Thymus (tissue), 11 donors: ENCODE results near the gene EML4. TPM values are rescaled to one million over a fixed set of nuclear protein-coding genes. Genes with fewer than 3 reads are reported as not detected.
"Not testable (repeated sequence)": the region's sequence is repeated elsewhere in the genome, so short reads cannot be mapped to it uniquely, and the experiment has no call there.

Source experiments
- DNase-seq, 9 donors: peaks; one replicate each; pipeline ENCODE4 v3.0.0-alpha.2; 2013; ENCODE audit warnings: low spot score in 9 of 9, low read depth in 6 of 9, missing footprints in 1 of 9
- H3K27ac ChIP-seq, 2 donors: one replicate each; pipeline ENCODE4 v1.5.1; 2013; ENCODE audit warnings: control low read depth in 1 of 2, low read depth in 1 of 2, low read length in 1 of 2, mild to moderate bottlenecking in 1 of 2, moderate library complexity in 1 of 2
- H3K27me3 ChIP-seq, 2 donors: one replicate each; pipeline ENCODE4 v1.5.1; 2013; ENCODE audit warnings: low read length in 1 of 2; ENCODE audit not compliant: control insufficient read depth in 2 of 2, insufficient read depth in 1 of 2
- H3K36me3 ChIP-seq, 2 donors: one replicate each; pipeline ENCODE4 v1.5.1; 2013; ENCODE audit warnings: low read length in 1 of 2, mild to moderate bottlenecking in 1 of 2, moderate library complexity in 1 of 2; ENCODE audit not compliant: control insufficient read depth in 2 of 2, insufficient read depth in 2 of 2
- H3K4me1 ChIP-seq, 2 donors: one replicate each; pipeline ENCODE4 v1.5.1; 2013; ENCODE audit warnings: low read length in 2 of 2; ENCODE audit not compliant: control insufficient read depth in 2 of 2, insufficient read depth in 2 of 2
- H3K4me3 ChIP-seq, 2 donors: one replicate each; pipeline ENCODE4 v1.5.1; 2013; ENCODE audit warnings: low read length in 2 of 2, control low read depth in 1 of 2, mild to moderate bottlenecking in 1 of 2
- H3K9me3 ChIP-seq, 2 donors: one replicate each; pipeline ENCODE4 v1.5.1; 2013; ENCODE audit warnings: low read length in 1 of 2, mild to moderate bottlenecking in 1 of 2; ENCODE audit not compliant: control insufficient read depth in 2 of 2, insufficient read depth in 1 of 2
- WGBS: extraction: QIAGEN DNeasy Blood & Tissue Kit; methylation state at CpG from one replicate; pipeline ENCODE4 v1.1.7; 2013; 5-methylcytosine and 5-hydroxymethylcytosine counted together
- polyA plus RNA-seq: library from polyadenylated mRNA; stranded (reverse); fragments of 200-250 nt; gene quantifications from one replicate; pipeline ENCODE4 v1.2.3, GENCODE V29; 2013
- total RNA-seq: library from RNA; stranded (reverse); fragments of 120-200 nt; gene quantifications from one replicate; pipeline ENCODE4 v1.2.4, GENCODE V29; 2013
- donor health status: healthy.

Gene EML4
- total and polyA plus RNA-seq, 2 donors, result 23.5 to 28.5 TPM

GRCh38 chr2:42168459-42169099 lies 574 bp upstream of the EML4 start:
- H3K36me3 ChIP-seq, result no peaks in the 10 kb centered on the region
- WGBS, result 91% methylated on average over 16 of the region's 16 CpGs
- H3K4me3 ChIP-seq, result peak overlapping the region; percentile 7 to 87
- peak in 1 of 9 donors; percentile 2 for DNase-seq
- peaks cover 0 to 3% of the 10 kb centered on the region in 2 donors for H3K27me3 ChIP-seq
- no peaks in the 10 kb centered on the region for H3K9me3 ChIP-seq
- H3K27ac ChIP-seq, result peak overlapping the region; percentile 38 to 72
- H3K4me1 ChIP-seq, result peaks cover 19 to 20% of the 10 kb centered on the region in 2 donors

DNA sequence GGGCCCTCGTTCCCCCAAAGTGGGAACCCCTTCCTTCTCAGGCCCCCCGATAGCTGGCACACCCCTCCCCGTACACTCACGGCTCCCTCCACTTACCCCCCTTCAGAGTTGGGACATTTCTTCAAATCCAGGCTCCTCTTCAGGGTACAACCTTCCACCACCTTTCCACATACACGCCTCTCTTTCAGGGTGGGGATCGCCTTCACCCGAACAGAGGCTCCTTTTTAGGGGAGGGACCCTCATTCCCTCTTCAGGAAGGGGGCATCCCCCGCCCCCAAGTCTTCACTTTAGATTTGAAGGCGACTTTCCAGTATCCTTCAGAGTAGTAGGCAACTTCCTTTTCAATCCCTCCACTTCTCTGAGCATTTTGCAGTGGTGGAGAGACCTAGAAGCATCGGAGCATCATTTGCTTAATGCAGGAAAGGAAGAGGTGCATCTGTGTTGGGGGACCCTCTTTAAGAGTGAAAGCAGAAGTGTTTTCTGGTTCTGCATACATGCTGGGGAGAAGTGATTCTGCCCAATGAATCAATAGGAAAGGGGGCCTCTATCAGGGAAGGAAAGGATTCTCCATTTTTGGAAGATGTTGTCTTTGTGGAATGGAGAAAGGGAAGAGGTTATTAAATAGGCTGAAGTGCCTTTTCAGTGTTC lies 845 bp downstream of the EML4 start:
- WGBS, result 2% methylated on average over 10 of the region's 10 CpGs
- Histone ChIP-seq H3K4me1 (peaks cover 19 to 20% of the 10 kb centered on the region in 2 donors), H3K4me3 (peak overlapping the region; percentile 82 to 87), H3K36me3 (no peaks in the 10 kb centered on the region), H3K9me3 (no peaks in the 10 kb centered on the region), H3K27me3 (no peaks in the 10 kb centered on the region), H3K27ac (peak overlapping the region; percentile 71 to 93)
- peak in 5 of 9 donors; percentile 8 to 59 (median 17) for DNase-seq

DNA sequence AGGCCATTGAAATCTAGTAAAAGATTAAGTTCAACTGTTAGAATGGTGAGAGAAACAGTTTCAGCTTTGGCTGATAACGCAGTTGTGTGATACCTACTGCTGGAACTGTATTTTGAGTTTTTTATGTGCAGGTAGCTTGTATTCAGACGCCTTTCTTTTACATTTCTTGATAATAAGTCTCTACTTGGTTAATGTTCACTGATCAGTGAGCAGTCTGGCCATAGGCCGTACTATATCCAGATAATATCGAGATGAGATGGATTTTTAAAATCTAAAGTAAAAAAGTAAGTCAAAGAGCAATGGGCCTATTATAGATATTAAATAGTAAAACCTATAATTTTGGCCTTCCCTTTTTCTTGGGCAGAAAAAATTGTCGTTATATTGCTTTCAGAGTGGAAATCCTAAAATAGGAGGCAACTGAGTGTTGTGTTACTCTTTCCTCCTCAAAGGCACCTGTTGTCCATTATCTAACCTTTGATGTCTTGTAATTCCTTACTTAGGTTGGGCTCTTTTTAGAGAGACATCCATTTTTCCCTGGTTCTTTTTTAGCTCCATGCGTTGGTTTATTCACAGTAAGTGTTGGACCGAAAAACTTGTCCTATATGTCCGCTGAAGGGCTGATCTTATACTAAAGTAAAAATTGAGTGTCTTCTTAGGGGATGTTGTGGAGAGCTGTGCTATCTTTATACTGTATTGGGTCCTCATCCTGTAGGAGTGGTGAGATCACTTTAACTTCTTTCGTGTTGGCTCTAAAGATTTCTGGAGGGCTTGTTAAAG lies 1.7 kb downstream of the EML4 start:
- WGBS, result 93% methylated on average over 9 of the region's 9 CpGs
- peak in 1 of 9 donors; percentile 5 for DNase-seq
- H3K27me3 ChIP-seq, result no peaks in the 10 kb centered on the region
- H3K36me3 ChIP-seq, result no peaks in the 10 kb centered on the region
- peaks cover 19 to 20% of the 10 kb centered on the region in 2 donors for H3K4me1 ChIP-seq
- H3K9me3 ChIP-seq, result no peaks in the 10 kb centered on the region
- H3K27ac ChIP-seq, result peak overlapping the region in 1 of 2 donors; percentile 71
- peak overlapping the region; percentile 82 to 87 for H3K4me3 ChIP-seq

GRCh38 chr2:42171396-42171980 lies 2.3 kb downstream of the EML4 start:
- DNase-seq, result peak in 3 of 9 donors; percentile 9 to 54 (median 17)
- Histone ChIP-seq H3K4me1 (peaks cover 19 to 20% of the 10 kb centered on the region in 2 donors), H3K9me3 (no peaks in the 10 kb centered on the region), H3K36me3 (no peaks in the 10 kb centered on the region), H3K27ac (peak overlapping the region in 1 of 2 donors; percentile 54), H3K4me3 (peak overlapping the region in 1 of 2 donors; percentile 15), H3K27me3 (no peaks in the 10 kb centered on the region)
- WGBS, result 92% methylated on average over 3 of the region's 3 CpGs

DNA sequence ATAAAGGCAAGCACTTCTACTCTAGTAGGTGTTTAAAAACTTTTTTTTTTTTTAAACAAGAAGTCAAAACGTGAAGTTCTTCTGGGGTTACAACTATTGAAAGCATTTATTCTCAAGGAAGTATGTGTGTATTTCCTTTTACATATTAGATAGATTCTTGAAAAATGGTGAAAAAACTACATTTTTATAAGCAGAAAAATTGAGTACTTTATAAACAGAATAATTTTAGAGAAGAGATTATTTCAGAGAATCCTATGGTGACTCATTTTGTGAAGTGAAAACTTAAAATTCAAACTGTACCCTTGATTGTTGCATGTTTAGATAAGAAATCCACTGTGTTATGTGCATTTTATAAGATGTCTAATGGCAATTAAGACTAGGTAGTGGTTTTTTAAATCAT lies 2.9 kb downstream of the EML4 start:
- Histone ChIP-seq H3K4me1 (peaks cover 19 to 20% of the 10 kb centered on the region in 2 donors), H3K4me3 (peak overlapping the region in 1 of 2 donors; percentile 15), H3K36me3 (no peaks in the 10 kb centered on the region), H3K27ac (peak overlapping the region in 1 of 2 donors; percentile 54), H3K9me3 (no peaks in the 10 kb centered on the region), H3K27me3 (no peaks in the 10 kb centered on the region)
- WGBS, result 45% methylated on average over 1 of the region's 1 CpG
- DNase-seq, result no peak

- Histone ChIP-seq H3K9me3 (no peaks in the 10 kb centered on the region), H3K4me3 (no peak overlapping the region), H3K4me1 (peaks cover 19 to 20% of the 10 kb centered on the region in 2 donors), H3K36me3 (no peaks in the 10 kb centered on the region), H3K27ac (no peak overlapping the region), H3K27me3 (no peaks in the 10 kb centered on the region)
- 88% methylated on average over 1 of the region's 1 CpG for WGBS
- DNase-seq, result no peak
These were observed 3.4 kb downstream of the EML4 start for GRCh38 chr2:42172566-42172965.

- DNase-seq, H3K27me3 ChIP-seq, H3K9me3 ChIP-seq, H3K36me3 ChIP-seq, H3K4me3 ChIP-seq, H3K27ac ChIP-seq: not testable (repeated sequence)
- 98% methylated on average over 2 of the region's 2 CpGs for WGBS
- H3K4me1 ChIP-seq, result peaks cover 19 to 20% of the 10 kb centered on the region in 2 donors
These were observed 4.3 kb downstream of the EML4 start for GRCh38 chr2:42173467-42173866.

DNA sequence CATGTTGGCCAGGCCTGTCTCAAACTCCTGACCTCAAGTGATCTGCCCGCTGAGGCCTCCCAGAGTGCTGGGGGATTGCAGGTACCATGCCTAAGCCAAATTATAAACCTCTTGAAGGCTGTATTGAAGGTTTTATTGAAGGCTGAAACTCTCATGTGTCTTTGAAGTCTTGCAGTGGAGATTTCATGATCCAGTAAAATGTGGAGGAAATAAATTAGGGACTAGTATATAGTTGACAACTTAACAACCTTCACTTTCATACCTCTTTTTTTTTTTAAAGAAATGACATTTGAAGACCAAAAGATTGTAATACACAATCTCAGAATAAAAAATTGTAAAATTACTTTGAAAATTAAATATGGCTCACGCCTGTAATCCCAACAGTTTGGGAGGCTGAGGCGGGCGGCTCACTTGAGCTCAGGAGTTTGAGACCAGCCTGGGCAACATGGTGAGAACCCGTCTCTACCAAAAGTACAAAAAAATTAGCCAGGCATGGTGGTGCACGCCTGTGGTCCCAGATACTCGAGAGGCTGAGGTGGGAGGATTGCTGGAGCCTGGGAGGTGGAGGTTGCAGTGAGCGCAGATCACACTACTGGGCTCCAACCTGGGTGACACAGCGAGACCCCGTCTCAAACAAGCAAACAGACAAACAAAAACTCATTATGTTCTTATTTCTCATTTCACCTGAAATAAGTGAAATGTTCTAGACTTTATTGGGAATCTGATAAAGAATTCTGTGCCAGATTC lies 8.0 kb downstream of the EML4 start:
- Histone ChIP-seq H3K27ac (no peak overlapping the region), H3K36me3 (peaks cover 0 to 3% of the 10 kb centered on the region in 2 donors), H3K4me3 (no peak overlapping the region), H3K27me3 (no peaks in the 10 kb centered on the region), H3K4me1 (peaks cover 3 to 6% of the 10 kb centered on the region in 2 donors), H3K9me3 (no peaks in the 10 kb centered on the region)
- DNase-seq, result no peak
- WGBS, result 97% methylated on average over 10 of the region's 10 CpGs
